Smooth muscle cell (in vitro differentiated cells): ENCODE results near the gene FAF1. TPM values are rescaled to one million over a fixed set of nuclear protein-coding genes. Genes with fewer than 3 reads are reported as not detected.

Experiments
- DNase-seq: peaks from one replicate; lab custom pipeline; 2025; ENCODE audit not compliant: unreplicated experiment; lab: John Stamatoyannopoulos, UW
- H2AFZ ChIP-seq: fragments of 200-600 bp; sonication (generic); 2 replicates; pipeline ENCODE4 v1.6.0; 2016; ENCODE audit warnings: antibody characterized with exemption, low read depth, mild to moderate bottlenecking
- H3F3A ChIP-seq: fragments of 200-600 bp; sonication (generic); 2 replicates; pipeline ENCODE4 v1.6.0; 2017; ENCODE audit warnings: antibody characterized with exemption, low read depth
- H3K27ac ChIP-seq: fragments of 200-600 bp; sonication (generic); 2 replicates; pipeline ENCODE4 v1.5.1; 2016; ENCODE audit warnings: low read depth, mild to moderate bottlenecking
- H3K27me3 ChIP-seq: fragments of 200-600 bp; sonication (generic); 2 replicates; pipeline ENCODE4 v1.6.1; 2016; ENCODE audit warnings: low read depth, mild to moderate bottlenecking
- H3K36me3 ChIP-seq: fragments of 200-600 bp; sonication (generic); 2 replicates; pipeline ENCODE4 v1.5.1; 2016; ENCODE audit warnings: low read depth
- H3K4me1 ChIP-seq: fragments of 200-600 bp; sonication (generic); 2 replicates; pipeline ENCODE4 v1.5.1; 2016; ENCODE audit warnings: low read depth
- H3K4me2 ChIP-seq: fragments of 200-600 bp; sonication (generic); 2 replicates; pipeline ENCODE4 v1.6.0; 2016; ENCODE audit warnings: mild to moderate bottlenecking
- H3K4me3 ChIP-seq: fragments of 200-600 bp; sonication (generic); 2 replicates; pipeline ENCODE4 v1.5.1; 2016; ENCODE audit warnings: mild to moderate bottlenecking
- H3K79me2 ChIP-seq: fragments of 200-600 bp; sonication (generic); 2 replicates; pipeline ENCODE4 v1.6.0; 2016; ENCODE audit warnings: low read depth, mild to moderate bottlenecking
- H3K9ac ChIP-seq: fragments of 200-600 bp; sonication (generic); 2 replicates; pipeline ENCODE4 v1.6.0; 2016; ENCODE audit warnings: low read depth
- H3K9me3 ChIP-seq: fragments of 200-600 bp; sonication (generic); replicated peaks from 2 replicates; pipeline ENCODE4 v1.5.1; 2016; ENCODE audit warnings: low read depth
- H4K20me1 ChIP-seq: fragments of 200-600 bp; sonication (generic); 2 replicates; pipeline ENCODE4 v1.6.0; 2016; ENCODE audit warnings: low read depth
- CTCF ChIP-seq: fragments of 200-600 bp; sonication (generic); IDR thresholded peaks from 2 replicates; pipeline ENCODE4 v1.5.1; 2017; ENCODE audit warnings: borderline replicate concordance, mild to moderate bottlenecking, antibody characterized with exemption; ENCODE audit not compliant: insufficient read depth, poor library complexity, severe bottlenecking
- WGBS: methylation state at CpG from one replicate; pipeline ENCODE4 v1.1.7; 2016; ENCODE audit warnings: low lambda C conversion rate; 5-methylcytosine and 5-hydroxymethylcytosine counted together
- polyA plus RNA-seq: library from polyadenylated mRNA; unstranded; fragments of >200 nt; fragmentation: Nextera tagmentation; extraction: Ambion mirVana; gene quantifications from 2 replicates; pipeline ENCODE4 v1.2.1, GENCODE V29; 2016
- total RNA-seq: library from RNA; depleted of rRNA; stranded (reverse); fragments of >200 nt; gene quantifications from 2 replicates; pipeline ENCODE4 v1.2.3, GENCODE V29; 2014

The FAF1 gene
- total and polyA plus RNA-seq, 2 experiments from 2014 or later, result 51.5 to 51.6 TPM

GRCh38 chr1:50750021-50750619 is 209.9 kb downstream of the FAF1 start:
- Histone ChIP-seq H3K9me3 (no peaks in the 10 kb centered on the region), H3F3A (no peaks in the 10 kb centered on the region), H2AFZ (no peak overlapping the region), H3K4me2 (no peak overlapping the region), H3K27me3 (no peaks in the 10 kb centered on the region), H3K36me3 (no peaks in the 10 kb centered on the region), H3K4me1 (no peaks in the 10 kb centered on the region), H3K27ac (no peak overlapping the region), H3K4me3 (no peak overlapping the region), H3K9ac (no peak overlapping the region), H4K20me1 (no peaks in the 10 kb centered on the region), H3K79me2 (no peaks in the 10 kb centered on the region)
- WGBS, result 74% methylated on average over 2 of the region's 2 CpGs
- no peak for DNase-seq
- TF ChIP-seq CTCF, result peak; percentile 31

GRCh38 chr1:50747394-50747793 is 212.7 kb downstream of the FAF1 start:
- no peaks in the 10 kb centered on the region for H3K36me3 ChIP-seq
- TF ChIP-seq CTCF, result no peak
- no peak overlapping the region for H3K4me2 ChIP-seq
- no peak for DNase-seq
- WGBS, result 100% methylated on average over 1 of the region's 1 CpG
- no peaks in the 10 kb centered on the region for H4K20me1 ChIP-seq
- H3K27ac ChIP-seq, result no peak overlapping the region
- no peaks in the 10 kb centered on the region for H3F3A ChIP-seq
- no peak overlapping the region for H2AFZ ChIP-seq
- H3K4me1 ChIP-seq, result no peaks in the 10 kb centered on the region
- no peak overlapping the region for H3K9ac ChIP-seq
- no peaks in the 10 kb centered on the region for H3K79me2 ChIP-seq
- no peaks in the 10 kb centered on the region for H3K27me3 ChIP-seq
- no peak overlapping the region for H3K4me3 ChIP-seq
- H3K9me3 ChIP-seq, result no peaks in the 10 kb centered on the region

- 96% methylated on average over 3 of the region's 3 CpGs for WGBS
- no peak overlapping the region for H3K9ac ChIP-seq
- no peaks in the 10 kb centered on the region for H3F3A ChIP-seq
- no peak overlapping the region for H3K27ac ChIP-seq
- H3K4me2 ChIP-seq, result no peak overlapping the region
- TF ChIP-seq CTCF, result no peak
- H3K36me3 ChIP-seq, result peaks cover 4% of the 10 kb centered on the region
- H3K4me3 ChIP-seq, result no peak overlapping the region
- no peaks in the 10 kb centered on the region for H3K4me1 ChIP-seq
- H3K9me3 ChIP-seq, result no peaks in the 10 kb centered on the region
- no peaks in the 10 kb centered on the region for H3K79me2 ChIP-seq
- H4K20me1 ChIP-seq, result no peaks in the 10 kb centered on the region
- no peaks in the 10 kb centered on the region for H3K27me3 ChIP-seq
- no peak for DNase-seq
- no peak overlapping the region for H2AFZ ChIP-seq
Observed at GRCh38 chr1:50742523-50742922, 217.5 kb downstream of the FAF1 start.

- H3K36me3 ChIP-seq, result peaks cover 4% of the 10 kb centered on the region
- no peaks in the 10 kb centered on the region for H3K4me1 ChIP-seq
- no peak overlapping the region for H3K4me3 ChIP-seq
- no peak overlapping the region for H2AFZ ChIP-seq
- no peak overlapping the region for H3K27ac ChIP-seq
- H4K20me1 ChIP-seq, result no peaks in the 10 kb centered on the region
- TF ChIP-seq CTCF, result no peak
- H3K27me3 ChIP-seq, result no peaks in the 10 kb centered on the region
- 99% methylated on average over 3 of the region's 3 CpGs for WGBS
- H3K9me3 ChIP-seq, result no peaks in the 10 kb centered on the region
- DNase-seq, result no peak
- H3K9ac ChIP-seq, result no peak overlapping the region
- no peaks in the 10 kb centered on the region for H3F3A ChIP-seq
- H3K4me2 ChIP-seq, result no peak overlapping the region
- H3K79me2 ChIP-seq, result no peaks in the 10 kb centered on the region
Observed at GRCh38 chr1:50739125-50739524, 220.9 kb downstream of the FAF1 start.
